ENCODE results near the gene TSC2. TPM values are rescaled to one million over a fixed set of nuclear protein-coding genes. Genes with fewer than 3 reads are reported as not detected.

TSC2 gene
- total and polyA plus RNA-seq, 4 donors: 23.3 to 51.2 (median 28.7) TPM

DNA sequence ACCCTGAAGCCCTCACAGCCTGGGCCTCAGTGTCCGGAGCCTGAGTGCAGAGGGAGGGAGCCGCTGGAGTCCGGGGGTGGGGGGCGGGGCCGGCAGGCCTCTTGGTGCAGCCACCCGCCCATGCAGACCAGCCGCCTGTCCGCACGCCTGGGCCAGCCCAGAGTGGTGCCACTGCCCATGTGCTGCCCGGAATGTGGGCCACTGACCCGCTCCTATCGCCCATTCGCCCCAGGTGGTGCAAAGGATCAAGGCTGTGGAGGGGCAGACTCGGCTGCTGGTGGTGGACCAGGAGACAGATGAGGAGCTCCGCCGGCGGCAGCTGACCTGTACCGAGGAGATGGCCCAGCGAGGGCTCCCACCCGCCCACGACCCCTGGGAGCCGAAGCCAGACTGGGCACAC is 18.4 kb upstream of the TSC2 start:
- WGBS: 27% methylated on average over 22 of the region's 22 CpGs
- Histone ChIP-seq H3K9ac (ENCODE audit: low read depth in 1 of 2, low read length in 2 of 2) (peak overlapping the region; percentile 75 to 94), H3K4me1 (ENCODE audit: control insufficient read depth in 4 of 4, insufficient read depth in 4 of 4, low read length in 3 of 4) (peaks cover 24 to 82% (median 65%) of the 10 kb centered on the region in 4 donors), H3K27me3 (ENCODE audit: control insufficient read depth in 4 of 4, insufficient read depth in 4 of 4, low read length in 3 of 4) (no peaks in the 10 kb centered on the region), H3K4me3 (ENCODE audit: low read depth in 1 of 3, low read length in 3 of 3) (peak overlapping the region; percentile 41 to 99 (median 47)), H3K27ac (ENCODE audit: low read depth in 1 of 2, low read length in 2 of 2) (peak overlapping the region; percentile 68 to 84), H3K36me3 (ENCODE audit: control insufficient read depth in 4 of 4, insufficient read depth in 3 of 4, low read depth in 1 of 4, low read length in 3 of 4) (no peaks in the 10 kb centered on the region), H3K9me3 (ENCODE audit: control insufficient read depth in 4 of 4, low read length in 3 of 4) (no peaks in the 10 kb centered on the region)
- TF ChIP-seq EGR1 (IDR thresholded peaks at IDR 0.05; ENCODE audit: low read depth in 2 of 2): peak; percentile 35 to 82
- no peak for TF ChIP-seq FOXA1 (IDR thresholded peaks at IDR 0.05)
- TF ChIP-seq YY1 (IDR thresholded peaks at IDR 0.05): peak; percentile 50
- TF ChIP-seq HNF4A (conservative IDR thresholded peaks at IDR 0.05): peak; percentile 54 to 76
- no peak for TF ChIP-seq HNF4G (IDR thresholded peaks at IDR 0.05)
- TF ChIP-seq, protein P1, sequence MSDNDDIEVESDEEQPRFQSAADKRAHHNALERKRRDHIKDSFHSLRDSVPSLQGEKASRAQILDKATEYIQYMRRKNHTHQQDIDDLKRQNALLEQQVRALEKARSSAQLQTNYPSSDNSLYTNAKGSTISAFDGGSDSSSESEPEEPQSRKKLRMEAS (IDR thresholded peaks at IDR 0.05): peak; percentile 20
- TF ChIP-seq, protein P2, sequence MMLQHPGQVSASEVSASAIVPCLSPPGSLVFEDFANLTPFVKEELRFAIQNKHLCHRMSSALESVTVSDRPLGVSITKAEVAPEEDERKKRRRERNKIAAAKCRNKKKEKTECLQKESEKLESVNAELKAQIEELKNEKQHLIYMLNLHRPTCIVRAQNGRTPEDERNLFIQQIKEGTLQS (IDR thresholded peaks at IDR 0.05): no peak
- TF ChIP-seq TAF1 (conservative IDR thresholded peaks at IDR 0.05): no peak
- peak in 1 of 2 donors; percentile 67 for TF ChIP-seq RXRA (IDR thresholded peaks at IDR 0.05)
- DNase-seq (ENCODE audit: low spot score): no peak

DNA sequence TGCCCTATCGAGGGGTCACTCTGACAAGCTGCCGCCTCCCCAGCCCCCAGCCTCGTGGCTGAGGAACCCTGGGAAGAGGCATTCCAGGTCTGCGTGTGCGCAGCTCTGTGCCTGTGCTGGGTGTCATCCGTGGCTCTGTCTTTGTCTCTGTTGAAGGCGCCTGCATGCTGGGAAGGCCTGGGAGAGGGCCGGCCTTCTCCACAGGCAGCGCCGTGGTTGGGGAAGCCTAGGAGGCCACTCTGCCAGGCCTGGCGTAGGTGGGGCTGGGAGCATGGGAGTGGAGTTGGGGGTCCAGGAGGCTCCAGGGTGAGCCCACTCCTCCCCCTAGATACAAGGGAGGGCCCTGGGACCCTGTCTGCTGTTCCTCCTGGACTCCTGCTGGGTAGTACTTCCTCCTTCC is 17.7 kb upstream of the TSC2 start:
- no peaks in the 10 kb centered on the region for H3K27me3 ChIP-seq (ENCODE audit: control insufficient read depth in 4 of 4, insufficient read depth in 4 of 4, low read length in 3 of 4)
- peak overlapping the region; percentile 68 to 84 for H3K27ac ChIP-seq (ENCODE audit: low read depth in 1 of 2, low read length in 2 of 2)
- no peaks in the 10 kb centered on the region for H3K36me3 ChIP-seq (ENCODE audit: control insufficient read depth in 4 of 4, insufficient read depth in 3 of 4, low read depth in 1 of 4, low read length in 3 of 4)
- 57% methylated on average over 11 of the region's 11 CpGs for WGBS
- peaks cover 24 to 87% (median 67%) of the 10 kb centered on the region in 4 donors for H3K4me1 ChIP-seq (ENCODE audit: control insufficient read depth in 4 of 4, insufficient read depth in 4 of 4, low read length in 3 of 4)
- TF ChIP-seq RXRA (IDR thresholded peaks at IDR 0.05) (no peak), RAD21 (IDR thresholded peaks at IDR 0.05) (no peak), NR2F2 (IDR thresholded peaks at IDR 0.05) (no peak), HNF4G (IDR thresholded peaks at IDR 0.05) (no peak), TAF1 (conservative IDR thresholded peaks at IDR 0.05) (no peak), FOXA1 (IDR thresholded peaks at IDR 0.05) (no peak), EGR1 (IDR thresholded peaks at IDR 0.05; ENCODE audit: low read depth in 2 of 2) (no peak), JUND (IDR thresholded peaks at IDR 0.05) (no peak), SP1 (IDR thresholded peaks at IDR 0.05) (no peak), FOXA2 (IDR thresholded peaks at IDR 0.05) (no peak), HNF4A (conservative IDR thresholded peaks at IDR 0.05) (no peak)
- TF ChIP-seq, protein P1 (IDR thresholded peaks at IDR 0.05): no peak
- TF ChIP-seq, protein P2 (IDR thresholded peaks at IDR 0.05): no peak
- TF ChIP-seq, protein P3, sequence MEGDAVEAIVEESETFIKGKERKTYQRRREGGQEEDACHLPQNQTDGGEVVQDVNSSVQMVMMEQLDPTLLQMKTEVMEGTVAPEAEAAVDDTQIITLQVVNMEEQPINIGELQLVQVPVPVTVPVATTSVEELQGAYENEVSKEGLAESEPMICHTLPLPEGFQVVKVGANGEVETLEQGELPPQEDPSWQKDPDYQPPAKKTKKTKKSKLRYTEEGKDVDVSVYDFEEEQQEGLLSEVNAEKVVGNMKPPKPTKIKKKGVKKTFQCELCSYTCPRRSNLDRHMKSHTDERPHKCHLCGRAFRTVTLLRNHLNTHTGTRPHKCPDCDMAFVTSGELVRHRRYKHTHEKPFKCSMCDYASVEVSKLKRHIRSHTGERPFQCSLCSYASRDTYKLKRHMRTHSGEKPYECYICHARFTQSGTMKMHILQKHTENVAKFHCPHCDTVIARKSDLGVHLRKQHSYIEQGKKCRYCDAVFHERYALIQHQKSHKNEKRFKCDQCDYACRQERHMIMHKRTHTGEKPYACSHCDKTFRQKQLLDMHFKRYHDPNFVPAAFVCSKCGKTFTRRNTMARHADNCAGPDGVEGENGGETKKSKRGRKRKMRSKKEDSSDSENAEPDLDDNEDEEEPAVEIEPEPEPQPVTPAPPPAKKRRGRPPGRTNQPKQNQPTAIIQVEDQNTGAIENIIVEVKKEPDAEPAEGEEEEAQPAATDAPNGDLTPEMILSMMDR (IDR thresholded peaks at IDR 0.05; ENCODE audit: low read depth, low read length, missing input control): no peak
- peak overlapping the region; percentile 75 to 94 for H3K9ac ChIP-seq (ENCODE audit: low read depth in 1 of 2, low read length in 2 of 2)
- no peak for DNase-seq (ENCODE audit: low spot score)
- no peaks in the 10 kb centered on the region for H3K9me3 ChIP-seq (ENCODE audit: control insufficient read depth in 4 of 4, low read length in 3 of 4)
- H3K4me3 ChIP-seq (ENCODE audit: low read depth in 1 of 3, low read length in 3 of 3): peak overlapping the region; percentile 41 to 99 (median 47)

DNA sequence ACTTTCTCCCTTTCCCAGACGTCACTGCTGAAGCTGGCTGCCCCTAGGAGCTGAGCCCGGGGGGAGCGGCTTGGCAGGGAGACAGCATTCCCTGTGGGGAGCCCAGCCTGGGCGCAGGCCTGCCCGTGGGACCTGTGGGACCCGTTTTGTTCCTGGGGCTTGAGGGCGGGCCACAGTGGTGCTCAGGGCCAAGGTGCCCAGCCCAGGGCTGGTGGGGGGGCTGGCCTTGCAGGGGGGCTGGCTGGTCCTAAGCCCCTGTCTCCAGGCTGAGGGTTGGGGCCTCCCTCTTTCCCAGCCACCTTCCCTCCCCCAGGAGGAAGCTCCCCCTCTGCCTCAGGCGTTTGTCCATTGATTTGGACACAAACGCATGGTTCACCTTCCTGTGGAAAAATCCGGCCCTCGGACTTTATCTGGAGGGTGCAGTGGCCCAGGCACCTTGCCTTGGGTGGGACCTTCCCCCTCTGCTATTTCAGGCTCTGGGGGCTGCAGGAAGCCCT is 16.7 kb upstream of the TSC2 start:
- H3K36me3 ChIP-seq (ENCODE audit: control insufficient read depth in 4 of 4, insufficient read depth in 3 of 4, low read depth in 1 of 4, low read length in 3 of 4): no peaks in the 10 kb centered on the region
- 61% methylated on average over 11 of the region's 11 CpGs for WGBS
- H3K9me3 ChIP-seq (ENCODE audit: control insufficient read depth in 4 of 4, low read length in 3 of 4): no peaks in the 10 kb centered on the region
- no peak for DNase-seq (ENCODE audit: low spot score)
- H3K27me3 ChIP-seq (ENCODE audit: control insufficient read depth in 4 of 4, insufficient read depth in 4 of 4, low read length in 3 of 4): no peaks in the 10 kb centered on the region
- peaks cover 26 to 83% (median 66%) of the 10 kb centered on the region in 4 donors for H3K4me1 ChIP-seq (ENCODE audit: control insufficient read depth in 4 of 4, insufficient read depth in 4 of 4, low read length in 3 of 4)
- peak overlapping the region; percentile 68 to 84 for H3K27ac ChIP-seq (ENCODE audit: low read depth in 1 of 2, low read length in 2 of 2)
- no peak overlapping the region for H3K4me3 ChIP-seq (ENCODE audit: low read depth in 1 of 3, low read length in 3 of 3)
- H3K9ac ChIP-seq (ENCODE audit: low read depth in 1 of 2, low read length in 2 of 2): no peak overlapping the region
- TF ChIP-seq SP1 (IDR thresholded peaks at IDR 0.05) (peak; percentile 47), RXRA (IDR thresholded peaks at IDR 0.05) (no peak), NR2F2 (IDR thresholded peaks at IDR 0.05) (peak; percentile 64), HNF4A (conservative IDR thresholded peaks at IDR 0.05) (no peak)

Measured in liver (tissue), 9 donors.